Upper lobe of right lung (tissue), 1 donor: ENCODE data around the gene APBA2. TPM values are rescaled to one million over a fixed set of nuclear protein-coding genes. Genes with fewer than 3 reads are reported as not detected.

ENCODE experiments used
- ATAC-seq: fragments of 200-7000 bp; cut with Tn5 transposase; one replicate; pipeline ENCODE4 v1.9.1; 2020; ENCODE audit warnings: mild to moderate bottlenecking, moderate library complexity
- DNase-seq: peaks from one replicate; pipeline ENCODE4 v3.0.0-alpha.2; 2020
- H3K27ac ChIP-seq: fragments of 200-600 bp; one replicate; pipeline ENCODE4 v1.8.0; 2022
- H3K27me3 ChIP-seq: fragments of 200-600 bp; one replicate; pipeline ENCODE4 v1.8.0; 2022; ENCODE audit warnings: mild to moderate bottlenecking
- H3K36me3 ChIP-seq: fragments of 200-600 bp; one replicate; pipeline ENCODE4 v1.8.0; 2022
- H3K4me1 ChIP-seq: fragments of 200-600 bp; one replicate; pipeline ENCODE4 v1.8.0; 2022
- H3K4me3 ChIP-seq: fragments of 200-600 bp; one replicate; pipeline ENCODE4 v1.8.0; 2022; ENCODE audit warnings: mild to moderate bottlenecking
- H3K9me3 ChIP-seq: fragments of 200-600 bp; one replicate; pipeline ENCODE4 v1.8.0; 2022
- CTCF ChIP-seq: fragments of 200-600 bp; IDR thresholded peaks from one replicate; pipeline ENCODE4 v1.8.0; 2022; ENCODE audit warnings: antibody characterized with exemption
- intact Hi-C: fragments of 100-400 bp; cut with DNase I; formaldehyde crosslinking; loops from one replicate; pipeline ENCODE4 v1.11.0; 2022
- total RNA-seq: library from RNA; stranded (reverse); fragmentation: NEBNext Ultra II Directional; extraction: Animal tissue kit (Norgen Biotek cat#: 25700); gene quantifications from one replicate; pipeline ENCODE4 v1.2.1, GENCODE V29; 2021
- donor health status: DM: no; HTN: yes; CAD: no; lungs with severe emphysema.

Gene APBA2
- total RNA-seq, 1 donor from 2014 or later, result 4.2 TPM

- Histone ChIP-seq H3K9me3 (no peaks in the 10 kb centered on the region), H3K27me3 (no peaks in the 10 kb centered on the region), H3K27ac (no peak overlapping the region), H3K4me3 (no peak overlapping the region), H3K36me3 (no peaks in the 10 kb centered on the region), H3K4me1 (no peaks in the 10 kb centered on the region)
- intact Hi-C loops, result no loop called here
- no peak for ATAC-seq
- no peak for TF ChIP-seq CTCF
- peak; percentile 19 for DNase-seq
These were observed 35.1 kb downstream of the APBA2 start for GRCh38 chr15:28920781-28921331.

- Histone ChIP-seq H3K27ac (no peak overlapping the region), H3K36me3 (no peaks in the 10 kb centered on the region), H3K27me3 (no peaks in the 10 kb centered on the region), H3K4me3 (no peak overlapping the region), H3K4me1 (no peaks in the 10 kb centered on the region), H3K9me3 (no peaks in the 10 kb centered on the region)
- TF ChIP-seq CTCF, result no peak
- intact Hi-C loops, result no loop called here
- ATAC-seq (no peak), DNase-seq (peak; percentile 15)
These were observed 35.6 kb downstream of the APBA2 start for GRCh38 chr15:28921336-28921735.

GRCh38 chr15:28921919-28922706 is 36.3 kb downstream of the APBA2 start:
- no peak for DNase-seq
- ATAC-seq, result peak; percentile 7
- intact Hi-C loops, result no loop called here
- H3K27me3 ChIP-seq, result no peaks in the 10 kb centered on the region
- H3K9me3 ChIP-seq, result no peaks in the 10 kb centered on the region
- H3K4me1 ChIP-seq, result no peaks in the 10 kb centered on the region
- TF ChIP-seq CTCF, result no peak
- H3K4me3 ChIP-seq, result no peak overlapping the region
- H3K27ac ChIP-seq, result no peak overlapping the region
- no peaks in the 10 kb centered on the region for H3K36me3 ChIP-seq

GRCh38 chr15:28922707-28923012 is 36.9 kb downstream of the APBA2 start:
- Histone ChIP-seq H3K4me3 (no peak overlapping the region), H3K4me1 (no peaks in the 10 kb centered on the region), H3K9me3 (no peaks in the 10 kb centered on the region), H3K27ac (no peak overlapping the region), H3K27me3 (no peaks in the 10 kb centered on the region), H3K36me3 (no peaks in the 10 kb centered on the region)
- DNase-seq (no peak), ATAC-seq (no peak)
- TF ChIP-seq CTCF, result no peak
- intact Hi-C loops, result no loop called here

- TF ChIP-seq CTCF, result no peak
- DNase-seq, result no peak
- intact Hi-C loops, result no loop called here
These were observed 38.0 kb downstream of the APBA2 start for GRCh38 chr15:28923726-28924280.

More at GRCh38 chr15:28923726-28924280, 38.0 kb downstream of the APBA2 start:
- no peaks in the 10 kb centered on the region for H3K36me3 ChIP-seq
- no peak for ATAC-seq
- H3K9me3 ChIP-seq, result no peaks in the 10 kb centered on the region
- no peak overlapping the region for H3K27ac ChIP-seq
- H3K4me3 ChIP-seq, result no peak overlapping the region
- no peaks in the 10 kb centered on the region for H3K4me1 ChIP-seq
- H3K27me3 ChIP-seq, result no peaks in the 10 kb centered on the region
